OCI-LY7 (cell line): ENCODE measurements around the gene WNT16. TPM values are rescaled to one million over a fixed set of nuclear protein-coding genes. Genes with fewer than 3 reads are reported as not detected.

Source experiments
- BruUV-seq: library from RNA; stranded (reverse); fragments of 400-500 nt; replicated peaks from 2 replicates; lab custom pipeline; 2021; lab: Mats Ljungman, UMichigan
- CTCF ChIA-PET: fragments of 300-600 bp; sonication (Branson Sonifier 250); formaldehyde crosslinking; loops from one replicate; lab custom pipeline; 2022; ENCODE audit warnings: antibody characterized with exemption; ENCODE audit not compliant: unreplicated experiment; lab: Charles Lee
- POLR2A ChIA-PET: fragments of 300-600 bp; sonication (Branson Sonifier 250); formaldehyde crosslinking; loops from one replicate; lab custom pipeline; 2022; ENCODE audit warnings: antibody characterized with exemption; lab: Charles Lee
- DNase-seq: peaks from one replicate; pipeline ENCODE4 v3.0.0-alpha.2; 2015; ENCODE audit warnings: low spot score
- H2AFZ ChIP-seq: fragments of 200-600 bp; sonication (generic), shearing (Covaris generic); 2 replicates; pipeline ENCODE4 v1.6.1; 2014; ENCODE audit warnings: mild to moderate bottlenecking, antibody characterized with exemption, low read length, moderate library complexity
- H3K27ac ChIP-seq: fragments of 200-600 bp; sonication (generic); 2 replicates; pipeline ENCODE4 v1.5.1; 2014; ENCODE audit warnings: mixed run types, low read depth, mild to moderate bottlenecking, moderate library complexity, low read length, inconsistent platforms; ENCODE audit not compliant: poor library complexity, severe bottlenecking
- H3K36me3 ChIP-seq: fragments of 200-600 bp; sonication (generic); 2 replicates; pipeline ENCODE4 v1.6.1; 2014; ENCODE audit warnings: mild to moderate bottlenecking, antibody characterized with exemption, low read length, moderate library complexity, mixed read lengths; ENCODE audit not compliant: insufficient read depth
- H3K4me1 ChIP-seq: fragments of 200-600 bp; sonication (generic); 2 replicates; pipeline ENCODE4 v1.5.1; 2014; ENCODE audit warnings: mild to moderate bottlenecking, low read length; ENCODE audit not compliant: insufficient read depth, poor library complexity, severe bottlenecking
- H3K4me2 ChIP-seq: fragments of 200-600 bp; sonication (generic); 2 replicates; pipeline ENCODE4 v1.6.1; 2014; ENCODE audit warnings: mild to moderate bottlenecking, low read length
- H3K4me3 ChIP-seq: fragments of 200-600 bp; sonication (generic); 2 replicates; pipeline ENCODE4 v1.5.1; 2014; ENCODE audit warnings: mild to moderate bottlenecking, low read depth, low read length; ENCODE audit not compliant: poor library complexity, severe bottlenecking
- H3K79me2 ChIP-seq: fragments of 200-600 bp; sonication (generic); 2 replicates; pipeline ENCODE4 v1.6.1; 2016; ENCODE audit warnings: low read depth, mild to moderate bottlenecking, low read length, moderate library complexity, mixed read lengths; ENCODE audit not compliant: insufficient read depth
- H3K9me2 ChIP-seq: fragments of 200-600 bp; sonication (generic); 2 replicates; pipeline ENCODE4 v1.6.1; 2016; ENCODE audit warnings: mild to moderate bottlenecking, low read length, mixed read lengths; ENCODE audit not compliant: insufficient read depth
- H3K9me3 ChIP-seq: fragments of 200-600 bp; sonication (generic); 2 replicates; pipeline ENCODE4 v1.6.1; 2014; ENCODE audit warnings: mild to moderate bottlenecking, mixed run types, low read length, mixed read lengths
- H4K20me1 ChIP-seq: fragments of 200-600 bp; sonication (generic); 2 replicates; pipeline ENCODE4 v1.6.1; 2014; ENCODE audit warnings: mild to moderate bottlenecking, antibody characterized with exemption, low read length, moderate library complexity, mixed read lengths; ENCODE audit not compliant: insufficient read depth
- EZH2phosphoT487 ChIP-seq: fragments of 200-600 bp; sonication (generic); IDR thresholded peaks from 2 replicates; pipeline ENCODE4 v1.6.1; 2018; ENCODE audit warnings: low read depth, borderline replicate concordance, mild to moderate bottlenecking, mixed run types, antibody characterized with exemption, low read length, moderate library complexity, mixed read lengths
- intact Hi-C: fragments of 100-400 bp; cut with micrococcal nuclease; formaldehyde crosslinking; loops from one replicate; pipeline ENCODE4 v1.10.0; 2022; ENCODE audit not compliant: unreplicated experiment
- total RNA-seq, 2 experiments: library from RNA; depleted of rRNA in 1 of 2; stranded (reverse); fragments of >200 nt in 1 of 2; shearing (Covaris generic) in 1 of 2; gene quantifications; 2 replicates each; pipeline ENCODE4 v1.2.3, GENCODE V29; 2014 to 2022
- TF ChIP-seq, protein P1 (sequence below): fragments of 200-600 bp; sonication (generic); conservative IDR thresholded peaks from 2 replicates; pipeline ENCODE4 v1.5.1; 2014; ENCODE audit warnings: mild to moderate bottlenecking, antibody characterized with exemption, low read length, moderate library complexity, mixed read lengths

WNT16 gene
- total RNA-seq, 2 experiments from 2014 or later = not detected

- no peaks in the 10 kb centered on the region for H3K9me3 ChIP-seq
- DNase-seq = no peak
- no peak for TF ChIP-seq EZH2phosphoT487
- TF ChIP-seq, protein P1, sequence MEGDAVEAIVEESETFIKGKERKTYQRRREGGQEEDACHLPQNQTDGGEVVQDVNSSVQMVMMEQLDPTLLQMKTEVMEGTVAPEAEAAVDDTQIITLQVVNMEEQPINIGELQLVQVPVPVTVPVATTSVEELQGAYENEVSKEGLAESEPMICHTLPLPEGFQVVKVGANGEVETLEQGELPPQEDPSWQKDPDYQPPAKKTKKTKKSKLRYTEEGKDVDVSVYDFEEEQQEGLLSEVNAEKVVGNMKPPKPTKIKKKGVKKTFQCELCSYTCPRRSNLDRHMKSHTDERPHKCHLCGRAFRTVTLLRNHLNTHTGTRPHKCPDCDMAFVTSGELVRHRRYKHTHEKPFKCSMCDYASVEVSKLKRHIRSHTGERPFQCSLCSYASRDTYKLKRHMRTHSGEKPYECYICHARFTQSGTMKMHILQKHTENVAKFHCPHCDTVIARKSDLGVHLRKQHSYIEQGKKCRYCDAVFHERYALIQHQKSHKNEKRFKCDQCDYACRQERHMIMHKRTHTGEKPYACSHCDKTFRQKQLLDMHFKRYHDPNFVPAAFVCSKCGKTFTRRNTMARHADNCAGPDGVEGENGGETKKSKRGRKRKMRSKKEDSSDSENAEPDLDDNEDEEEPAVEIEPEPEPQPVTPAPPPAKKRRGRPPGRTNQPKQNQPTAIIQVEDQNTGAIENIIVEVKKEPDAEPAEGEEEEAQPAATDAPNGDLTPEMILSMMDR = no peak
- no peak overlapping the region for H2AFZ ChIP-seq
- POLR2A ChIA-PET = interaction anchor here (0.9 to 2.7 kb wide), 9 partner anchors 9 to 261 kb away, joined by 3 to 21 read pairs (median 3); partner anchors contain the start of gene FAM3C
- H3K79me2 ChIP-seq = 0 out of 2 replicates have a peak, but pooled peaks cover 3% of the 10 kb centered on the region
- H3K4me3 ChIP-seq = no peak overlapping the region
- intact Hi-C loops = loop anchor here (2.0 kb wide), 1 partner anchor 25 kb away; the partner anchor contains the start of gene FAM3C
- no peaks in the 10 kb centered on the region for H3K9me2 ChIP-seq
- H3K36me3 ChIP-seq = peaks cover 65% of the 10 kb centered on the region
- peaks cover 5% of the 10 kb centered on the region; the same call in 1 of the 2 replicates for H4K20me1 ChIP-seq
- peak overlapping the region; percentile 66 for H3K4me2 ChIP-seq
- CTCF ChIA-PET = no interaction called here
- no TSS peak for BruUV-seq
- H3K27ac ChIP-seq = peak overlapping the region; percentile 52
- peaks cover 29% of the 10 kb centered on the region for H3K4me1 ChIP-seq
These were observed 43.1 kb downstream of the WNT16 start for GRCh38 chr7:121371883-121372282.

- CTCF ChIA-PET = interaction anchor here (1.2 kb wide), 1 partner anchor 24 kb away, joined by 4 read pairs; no protein-coding TSS in a partner anchor
- peak overlapping the region; percentile 31 for H3K4me3 ChIP-seq
- H3K9me2 ChIP-seq = no peaks in the 10 kb centered on the region
- H3K4me1 ChIP-seq = peaks cover 35% of the 10 kb centered on the region
- BruUV-seq = no TSS peak
- TF ChIP-seq, protein P1 = no peak
- no peak for TF ChIP-seq EZH2phosphoT487
- H3K27ac ChIP-seq = peak overlapping the region; percentile 52
- H3K79me2 ChIP-seq = 0 out of 2 replicates have a peak, but pooled peaks cover 3% of the 10 kb centered on the region
- POLR2A ChIA-PET = interaction anchor here (0.6 to 2.7 kb wide), 15 partner anchors 9 to 422 kb away, joined by 3 to 21 read pairs (median 3); partner anchors contain the start of genes FAM3C and ING3
- H2AFZ ChIP-seq = no peak overlapping the region; the same call in 1 of the 2 replicates
- H3K4me2 ChIP-seq = peak overlapping the region; percentile 66
- peaks cover 67% of the 10 kb centered on the region for H3K36me3 ChIP-seq
- peak; percentile 59 for DNase-seq
- peaks cover under 1% of the 10 kb centered on the region; the same call in 1 of the 2 replicates for H4K20me1 ChIP-seq
- H3K9me3 ChIP-seq = no peaks in the 10 kb centered on the region
- intact Hi-C loops = loop anchor here (2.0 kb wide), 1 partner anchor 24 kb away; the partner anchor contains the start of gene FAM3C
These were observed 43.7 kb downstream of the WNT16 start for GRCh38 chr7:121372376-121373010.
